Activated T-helper 1 cell treated with Interleukin-2 at 50 U/mL for 16 hours (primary cell): Measurements from ENCODE around the gene RASSF4.

Source experiments
- DNase-seq: peaks from one replicate; pipeline ENCODE4 v3.0.0-alpha.2; 2020; ENCODE audit warnings: low read depth

Gene RASSF4

GRCh38 chr10:44959247-44960087 lies at the start of gene RASSF4:
Gene RASSF4 (plus strand): TSS chr10:44959802. CDS start chr10:44970203, 10,401 bp downstream.
- DNase-seq, result peak; percentile 87

DNA sequence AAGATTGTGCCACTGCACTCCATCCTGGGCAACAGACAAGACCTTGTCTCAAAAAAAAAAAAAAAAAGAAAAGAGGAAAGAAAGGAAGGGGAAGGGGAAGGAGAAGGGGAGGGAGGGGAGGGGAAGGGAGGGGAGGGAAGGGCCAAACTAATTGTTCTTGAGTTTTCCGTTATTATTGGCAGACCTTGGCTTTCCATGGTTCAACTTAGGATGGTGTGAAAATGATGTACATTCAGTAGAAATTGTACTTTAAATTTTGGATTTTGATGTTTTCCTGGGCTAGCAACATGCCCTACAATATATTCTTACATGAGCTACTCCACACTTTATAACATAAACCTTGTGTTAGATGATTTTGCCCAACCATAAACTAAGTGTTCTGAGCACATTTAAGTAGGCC lies 49.7 kb upstream of the RASSF4 start:
- DNase-seq, result no peak

DNA sequence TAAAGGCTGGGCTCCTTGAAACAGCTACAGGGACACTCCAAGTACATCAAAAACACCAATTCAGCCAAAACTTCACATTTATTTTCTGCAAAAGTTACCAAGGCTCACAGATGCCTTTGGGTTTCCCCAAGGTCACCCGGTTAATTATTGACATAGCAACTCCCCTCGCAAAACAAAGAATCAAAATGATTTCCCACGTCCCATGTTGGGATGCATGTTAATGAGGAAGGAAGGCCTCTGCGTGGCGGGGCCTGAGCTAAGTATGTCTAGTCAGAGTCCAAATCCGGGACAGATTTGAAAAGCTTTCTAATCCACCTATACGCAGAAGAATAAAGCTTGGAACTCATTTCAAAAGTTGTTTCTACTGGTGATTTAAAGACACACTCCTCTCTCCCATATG lies 49.0 kb upstream of the RASSF4 start:
- DNase-seq, result no peak

GRCh38 chr10:44911081-44911540 lies 48.5 kb upstream of the RASSF4 start, which contains the start of gene TMEM72:
Gene TMEM72 (plus strand): TSS chr10:44911337. CDS start chr10:44911513, 176 bp downstream.
- DNase-seq, result no peak

DNA sequence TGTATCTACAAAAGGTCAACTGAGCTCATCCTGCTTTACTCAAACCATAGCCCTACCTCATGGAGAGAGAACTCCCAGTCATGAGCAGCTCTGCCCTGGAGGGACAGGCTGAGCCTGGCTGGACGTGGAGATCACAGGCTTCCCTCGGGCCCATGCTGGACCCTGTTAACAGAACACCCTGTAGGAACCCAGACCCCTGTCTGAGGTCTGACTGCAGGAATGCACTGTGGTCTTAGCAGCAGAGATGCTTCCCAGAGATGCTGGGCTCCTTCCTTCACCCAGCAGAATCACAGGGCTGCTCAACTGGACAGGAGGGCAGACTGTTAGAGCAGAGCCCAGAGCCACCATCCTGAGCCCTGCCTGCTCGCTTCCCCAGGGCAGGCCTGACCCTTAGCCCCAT lies 47.7 kb upstream of the RASSF4 start:
- no peak for DNase-seq

DNA sequence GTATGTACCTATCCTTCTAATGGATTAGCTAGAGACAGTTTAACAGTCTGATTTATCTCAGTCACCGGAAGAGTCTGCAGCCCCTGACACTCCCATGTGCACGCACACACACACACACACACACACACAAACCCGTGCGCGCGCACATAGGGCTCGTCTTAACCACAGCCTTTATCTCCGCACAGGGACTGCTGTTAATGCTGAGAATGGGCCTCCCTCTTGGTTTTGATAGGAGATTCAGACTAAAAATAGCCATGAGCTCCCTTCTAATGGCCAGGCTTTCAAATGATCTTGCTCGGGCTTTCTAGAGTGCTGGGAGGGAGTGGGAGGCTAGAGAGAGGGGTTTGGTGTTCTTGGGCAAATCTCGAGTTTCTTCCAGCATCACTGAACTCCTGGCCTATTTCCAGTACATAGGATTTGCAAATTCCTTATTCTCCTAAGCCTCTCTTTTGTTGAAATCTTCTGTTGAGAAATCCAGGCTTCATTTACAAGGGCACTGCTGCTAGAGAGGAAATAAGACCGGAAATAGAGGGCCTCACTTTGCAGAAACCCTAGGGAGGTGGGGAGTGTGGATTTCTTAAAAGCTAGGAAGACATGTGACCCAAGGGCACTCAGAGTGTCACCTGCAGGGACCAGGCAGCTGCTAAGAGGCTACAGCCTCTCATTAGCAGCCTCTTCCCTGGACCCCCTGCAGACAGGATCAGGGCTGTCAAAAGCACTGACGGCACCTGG lies 46.1 kb upstream of the RASSF4 start:
- no peak for DNase-seq

GRCh38 chr10:44914891-44915290 lies 44.7 kb upstream of the RASSF4 start:
- no peak for DNase-seq

DNA sequence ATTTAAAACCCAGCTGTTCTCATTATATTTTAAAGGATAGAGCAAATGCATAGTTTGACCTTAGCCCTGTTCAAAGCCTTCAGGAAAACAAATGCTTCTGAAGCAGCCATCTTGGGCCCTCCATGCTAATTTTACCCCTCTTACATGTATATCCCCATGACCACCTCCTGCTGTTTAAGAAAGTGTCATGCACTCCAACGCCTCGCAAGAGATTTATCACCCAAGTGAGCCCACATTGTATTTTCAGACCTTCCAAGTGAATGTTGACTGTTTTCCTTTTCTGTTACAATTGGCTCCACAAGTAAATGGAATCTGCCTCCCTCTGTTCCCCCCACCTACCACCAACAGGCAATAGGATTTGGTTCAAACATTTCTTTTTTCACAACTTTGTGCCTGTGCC lies 43.2 kb upstream of the RASSF4 start:
- no peak for DNase-seq

DNA sequence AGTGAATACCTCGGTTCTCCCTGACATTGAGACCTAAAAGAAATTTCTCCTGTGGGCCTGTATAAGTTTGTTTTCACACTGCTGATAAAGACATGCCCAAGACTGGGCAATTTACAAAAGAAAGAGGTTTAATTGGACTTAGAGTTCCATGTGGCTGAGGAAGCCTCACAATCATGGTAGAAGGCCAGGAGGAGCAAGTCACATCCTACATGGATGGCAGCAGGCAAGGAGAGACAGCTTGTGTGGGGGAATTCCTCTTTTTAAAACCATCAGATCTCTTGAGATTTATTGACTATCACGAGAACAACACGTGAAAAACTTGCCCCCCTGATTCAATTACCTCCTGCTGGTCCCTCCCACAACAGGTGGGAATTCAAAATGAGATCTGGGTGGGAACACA lies 41.8 kb upstream of the RASSF4 start:
- no peak for DNase-seq

DNA sequence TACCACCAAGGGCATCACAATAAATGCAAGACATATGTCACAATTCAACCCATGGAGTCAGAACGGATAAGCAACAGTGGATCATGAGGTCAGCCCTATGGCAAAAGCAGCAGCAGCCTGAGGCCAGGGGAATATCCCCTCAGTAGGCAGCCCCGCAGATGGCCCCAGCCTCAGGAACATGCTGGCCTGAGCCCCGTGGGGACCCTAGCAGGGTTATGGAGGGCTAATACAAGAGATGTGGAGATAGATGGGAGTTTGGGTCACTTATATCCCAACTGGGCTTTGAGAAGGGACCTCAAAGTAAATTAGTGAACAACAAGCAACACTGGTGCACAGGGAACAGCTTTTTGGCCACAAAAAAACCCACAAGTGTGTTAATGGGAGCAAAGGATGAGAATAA lies 39.4 kb upstream of the RASSF4 start:
- no peak for DNase-seq

DNA sequence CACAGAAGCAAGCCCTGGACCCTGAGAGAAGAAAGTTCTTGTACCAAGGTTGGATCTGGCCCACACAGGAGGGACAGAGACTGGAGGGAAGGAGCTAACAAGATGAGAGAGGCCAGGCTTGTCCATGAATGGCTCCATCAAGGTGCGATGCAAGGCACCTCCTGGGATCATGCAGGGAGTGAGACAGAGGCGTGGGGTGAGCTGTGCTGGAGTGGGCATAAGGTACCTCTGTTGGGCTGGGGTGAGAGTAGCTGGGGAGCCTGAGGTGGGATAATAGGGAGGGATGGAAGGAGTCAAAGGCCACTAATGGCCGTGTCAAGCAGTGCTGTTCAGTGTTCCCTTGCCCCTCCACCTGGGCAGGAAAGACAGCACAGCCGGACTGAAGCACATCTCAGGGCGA lies 38.5 kb upstream of the RASSF4 start:
- no peak for DNase-seq

GRCh38 chr10:44921506-44921905 lies 38.1 kb upstream of the RASSF4 start:
- no peak for DNase-seq

- DNase-seq, result no peak
Measured at GRCh38 chr10:44922021-44922420, 37.6 kb upstream of the RASSF4 start.

DNA sequence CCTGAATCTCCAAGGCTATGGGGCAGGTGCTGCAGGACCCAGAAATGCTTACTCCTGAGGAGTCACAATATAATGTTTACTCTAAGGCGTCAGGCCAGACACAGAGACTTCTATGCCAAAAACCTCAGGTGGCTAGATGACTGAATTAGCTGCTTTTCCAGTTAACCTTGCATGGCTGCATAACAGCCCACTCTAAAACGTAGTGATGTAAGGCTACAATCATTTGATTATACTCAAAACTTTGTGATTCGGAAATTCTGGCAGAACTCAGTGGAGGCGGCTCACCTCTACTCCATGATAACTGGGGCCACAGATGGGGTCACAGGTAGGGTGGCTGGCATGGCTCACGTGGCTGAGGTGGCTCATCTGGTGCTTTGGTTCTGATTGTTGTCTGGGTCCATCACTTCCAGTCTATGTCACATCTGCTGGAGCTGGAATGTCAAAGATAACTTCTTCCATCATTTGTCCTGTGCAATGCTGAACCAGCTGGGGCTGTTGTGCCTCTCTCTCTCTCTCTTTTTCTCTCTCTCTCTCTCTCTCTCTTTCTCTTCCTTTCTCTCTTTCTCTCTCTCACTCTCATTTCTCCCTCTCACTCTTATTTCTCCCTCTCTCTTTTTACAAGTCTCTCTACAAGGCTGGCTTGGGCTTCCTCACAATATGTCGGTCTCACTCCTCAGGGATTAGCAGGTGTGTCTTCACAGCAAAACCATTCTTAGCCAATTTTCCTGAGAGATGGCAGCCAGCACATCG lies 36.6 kb upstream of the RASSF4 start:
- DNase-seq, result no peak

DNA sequence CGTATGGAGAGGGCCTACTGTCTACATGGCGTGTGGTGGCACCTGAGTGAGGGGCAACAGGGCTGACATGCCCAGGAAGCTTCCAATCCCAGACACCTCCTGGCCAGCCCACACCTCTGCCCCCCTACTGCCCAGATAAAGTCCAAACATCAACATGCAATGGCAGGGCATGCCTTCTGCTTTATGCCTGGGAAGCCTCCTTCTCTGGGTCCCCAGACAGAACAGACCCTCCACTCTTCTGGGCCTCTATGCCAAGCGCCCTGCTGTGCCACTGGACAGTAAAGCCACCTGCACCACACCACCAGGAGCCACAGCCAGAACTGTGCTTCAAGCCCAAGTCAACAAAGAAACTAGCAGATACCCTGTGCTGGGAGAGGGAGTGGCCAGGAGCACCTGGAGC lies 36.0 kb upstream of the RASSF4 start:
- DNase-seq, result no peak

DNA sequence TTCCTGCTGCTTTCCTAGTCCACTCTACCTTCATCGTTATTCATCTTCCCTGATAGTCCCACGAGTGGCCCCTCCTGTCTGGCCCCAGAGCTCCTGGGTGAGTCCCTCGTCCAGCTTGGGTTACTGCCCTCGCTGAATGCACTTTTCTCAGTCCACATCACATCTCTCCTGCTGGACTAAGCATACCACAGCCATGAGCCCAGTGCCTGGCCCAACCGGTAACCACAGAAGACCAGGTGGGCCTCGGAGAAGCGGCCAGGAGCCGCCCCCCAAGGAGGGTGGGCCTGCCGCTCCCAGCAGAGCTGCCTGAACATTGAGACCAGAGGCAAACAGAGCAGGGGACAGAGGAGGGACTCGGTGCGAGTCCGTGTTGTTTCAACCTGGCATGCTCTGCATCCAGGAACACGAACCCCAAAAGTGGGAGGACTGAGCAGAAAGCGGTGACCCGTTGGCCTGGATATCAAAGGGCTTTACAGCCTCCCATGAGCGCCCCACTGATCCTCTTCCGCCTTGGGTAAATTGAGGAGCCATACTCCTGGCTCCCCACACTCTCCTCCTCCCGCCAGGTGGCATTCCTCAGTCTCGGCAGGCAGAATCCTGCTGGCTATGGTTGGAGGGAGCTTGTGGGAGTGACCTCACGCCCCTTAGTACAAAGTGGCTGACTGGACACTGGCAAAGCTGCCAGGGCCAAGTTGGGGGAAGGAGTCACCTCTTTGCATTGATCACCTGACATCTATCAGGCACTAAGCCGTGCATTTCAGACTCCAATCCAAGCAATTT lies 35.2 kb upstream of the RASSF4 start:
- DNase-seq, result no peak

DNA sequence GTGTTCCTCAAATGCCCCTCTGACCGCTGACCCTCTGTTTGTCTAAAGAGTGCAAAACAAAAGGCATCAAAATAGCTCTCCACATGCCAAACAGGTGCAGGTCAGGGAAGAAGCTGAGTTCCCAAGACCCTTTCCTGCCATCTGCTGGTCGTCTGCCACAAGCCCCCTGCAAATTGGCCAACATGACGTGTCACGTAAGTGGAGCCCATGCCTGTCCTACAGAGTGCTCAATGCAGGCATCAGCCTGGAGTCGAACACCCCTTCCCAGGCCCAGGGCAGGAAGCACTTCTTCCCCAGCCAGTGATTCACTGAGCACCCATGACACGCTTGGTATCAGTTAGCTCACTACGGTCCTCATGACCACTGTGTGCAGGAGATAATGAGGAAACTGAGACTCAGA lies 34.4 kb upstream of the RASSF4 start:
- no peak for DNase-seq

GRCh38 chr10:44925811-44926750 lies 33.5 kb upstream of the RASSF4 start:
- no peak for DNase-seq

DNA sequence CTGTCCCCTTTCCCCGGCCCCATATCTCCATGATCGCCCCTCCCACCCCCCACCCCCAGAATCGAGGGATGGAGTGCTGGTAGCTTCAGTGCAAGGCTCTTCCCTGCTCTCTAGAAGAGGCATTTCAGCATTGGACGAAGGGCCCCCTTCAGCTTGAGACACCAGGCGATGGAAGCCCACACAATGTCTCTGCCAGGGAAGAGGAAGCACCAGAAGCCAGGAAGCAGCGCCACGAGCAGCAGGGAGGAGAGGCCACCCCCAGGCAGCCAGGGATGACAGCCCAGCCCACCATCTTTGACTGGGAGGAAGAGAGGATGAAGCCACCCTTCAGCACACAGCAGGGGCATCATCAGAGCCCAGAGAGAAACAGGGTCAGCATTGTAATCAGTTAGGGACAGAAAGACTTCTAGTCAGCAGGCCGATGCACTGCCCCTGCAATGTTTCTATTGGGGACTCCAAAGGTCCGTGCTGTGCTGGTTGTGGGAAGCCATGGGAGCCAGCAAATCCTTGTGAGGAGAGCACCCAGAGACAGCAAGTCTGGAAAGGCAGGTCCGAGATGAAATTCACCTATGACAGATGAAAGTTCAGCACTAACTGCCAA lies 32.8 kb upstream of the RASSF4 start:
- no peak for DNase-seq

- DNase-seq, result no peak
Measured at GRCh38 chr10:44927352-44927751, 32.2 kb upstream of the RASSF4 start.
